GM13977 (cell line): Measurements from ENCODE around the gene SLC47A1.

Source experiments
- DNase-seq: peaks from one replicate; pipeline ENCODE4 v3.0.0; 2012; ENCODE audit warnings: low spot score
- CTCF ChIP-seq: IDR thresholded peaks from 2 replicates; pipeline ENCODE4 v1.5.1; 2012; ENCODE audit warnings: mild to moderate bottlenecking, control low read depth; ENCODE audit not compliant: insufficient read depth; ENCODE audit errors: extremely low read depth, missing control alignments
- in situ Hi-C: fragments of 300-500 bp; cut with MboI; formaldehyde crosslinking; loops from one replicate; pipeline ENCODE4 v1.12.0; 2022; ENCODE audit warnings: low sequenced_read_pairs, low pct_unique_long_range_greater_than_20kb, mixed read lengths, inconsistent platforms; ENCODE audit not compliant: unreplicated experiment

SLC47A1 gene

GRCh38 chr17:19544366-19544765 lies 10.7 kb downstream of the SLC47A1 start:
- TF ChIP-seq CTCF: no peak
- DNase-seq: no peak
- in situ Hi-C loops: no loop called here

- in situ Hi-C loops: no loop called here
- no peak for TF ChIP-seq CTCF
- DNase-seq: no peak
Observed at GRCh38 chr17:19546289-19547065, 12.8 kb downstream of the SLC47A1 start.

- in situ Hi-C loops: no loop called here
- TF ChIP-seq CTCF: no peak
- no peak for DNase-seq
Observed at GRCh38 chr17:19549746-19550623, 16.3 kb downstream of the SLC47A1 start.

- TF ChIP-seq CTCF: no peak
- in situ Hi-C loops: no loop called here
- no peak for DNase-seq
Observed at GRCh38 chr17:19551165-19551564, 17.5 kb downstream of the SLC47A1 start.

GRCh38 chr17:19551591-19552148 lies 18.0 kb downstream of the SLC47A1 start:
- no peak for TF ChIP-seq CTCF
- in situ Hi-C loops: no loop called here
- DNase-seq: no peak

GRCh38 chr17:19553036-19553435 lies 19.4 kb downstream of the SLC47A1 start:
- no peak for TF ChIP-seq CTCF
- no peak for DNase-seq
- in situ Hi-C loops: no loop called here
